Glutamatergic neuron (in vitro differentiated cells): Measurements from ENCODE around the gene C3orf22. TPM values are rescaled to one million over a fixed set of nuclear protein-coding genes. Genes with fewer than 3 reads are reported as not detected.

Source experiments
- DNase-seq: peaks from one replicate; pipeline ENCODE4 v3.0.0; 2022
- H3K27ac Mint-ChIP-seq: one replicate; pipeline ENCODE4 v1.8.0; 2020; ENCODE audit warnings: mild to moderate bottlenecking, mixed read lengths, inconsistent platforms; ENCODE audit not compliant: unreplicated experiment
- H3K27me3 Mint-ChIP-seq: one replicate; pipeline ENCODE4 v1.8.0; 2020; ENCODE audit warnings: mild to moderate bottlenecking, moderate library complexity, mixed read lengths, inconsistent platforms; ENCODE audit not compliant: unreplicated experiment
- H3K36me3 Mint-ChIP-seq: one replicate; pipeline ENCODE4 v1.8.0; 2020; ENCODE audit warnings: mild to moderate bottlenecking, mixed read lengths, inconsistent platforms; ENCODE audit not compliant: unreplicated experiment
- H3K4me1 Mint-ChIP-seq: one replicate; pipeline ENCODE4 v1.8.0; 2020; ENCODE audit warnings: mild to moderate bottlenecking, low read depth, mixed read lengths, inconsistent platforms; ENCODE audit not compliant: unreplicated experiment
- H3K4me3 Mint-ChIP-seq: one replicate; pipeline ENCODE4 v1.8.0; 2020; ENCODE audit warnings: mild to moderate bottlenecking, mixed read lengths, inconsistent platforms; ENCODE audit not compliant: unreplicated experiment
- H3K9me3 Mint-ChIP-seq: one replicate; pipeline ENCODE4 v1.8.0; 2020; ENCODE audit warnings: mild to moderate bottlenecking, moderate library complexity, mixed read lengths, inconsistent platforms; ENCODE audit not compliant: unreplicated experiment
- total RNA-seq: library from RNA; stranded (reverse); fragmentation: NEBNext Ultra II Directional; extraction: Animal tissue kit (Norgen Biotek cat#: 25700); gene quantifications from one replicate; pipeline ENCODE4 v1.2.1, GENCODE V29; 2021; ENCODE audit not compliant: unreplicated experiment
- TF ChIP-seq, protein P1 (sequence below): fragments of 200-600 bp; sonication (generic); IDR thresholded peaks from one replicate; pipeline ENCODE4 v1.5.0; 2021; ENCODE audit not compliant: partially characterized antibody, unreplicated experiment

Gene C3orf22
- total RNA-seq, 1 donor from 2014 or later, result not detected

DNA sequence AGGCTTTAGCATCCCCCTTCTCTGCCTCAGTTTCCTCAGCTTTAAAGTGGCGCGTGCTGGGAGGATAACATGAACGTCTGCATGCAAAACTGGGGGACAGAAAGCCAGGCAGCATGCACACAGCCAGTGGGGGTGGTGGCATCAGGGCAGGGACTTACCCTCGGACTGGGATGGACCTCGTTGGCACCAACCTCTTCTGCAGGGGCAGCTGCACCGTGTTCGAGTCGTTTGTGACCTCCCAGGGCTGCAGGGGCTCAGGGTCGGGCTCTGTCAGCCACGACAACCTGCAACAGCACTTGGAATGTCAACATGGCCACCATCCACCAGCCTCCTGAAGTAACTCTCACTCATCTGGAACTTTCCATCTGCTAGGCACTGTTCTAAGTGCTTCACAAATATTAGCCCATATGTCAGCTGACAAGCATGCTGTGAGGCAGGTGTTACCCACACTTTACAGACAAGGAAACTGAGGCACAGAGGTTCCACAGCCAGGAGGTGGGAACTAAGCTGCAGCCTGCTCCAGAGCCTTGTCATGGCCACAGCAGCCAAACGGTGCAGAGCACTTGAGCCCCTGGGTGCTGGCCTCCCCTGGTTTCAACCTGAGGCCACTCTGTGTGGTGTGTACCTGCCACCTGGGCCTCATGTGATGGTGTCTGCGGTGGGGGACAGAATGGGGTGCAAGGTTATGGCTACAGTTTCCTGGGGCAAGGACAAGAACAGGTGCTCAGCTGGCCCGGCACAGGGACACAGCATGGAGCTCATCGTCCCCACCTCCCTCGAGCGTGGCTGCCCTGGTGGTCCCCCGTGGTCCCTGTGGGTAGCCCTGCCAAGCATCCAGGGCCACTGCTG lies 6.7 kb downstream of the C3orf22 start:
- peaks cover 4% of the 10 kb centered on the region for H3K9me3 Mint-ChIP-seq
- H3K4me1 Mint-ChIP-seq, result peaks cover 1% of the 10 kb centered on the region
- peak; percentile 13 for DNase-seq
- no peak overlapping the region for H3K27ac Mint-ChIP-seq
- peaks cover 4% of the 10 kb centered on the region for H3K27me3 Mint-ChIP-seq
- no peaks in the 10 kb centered on the region for H3K36me3 Mint-ChIP-seq
- no peak overlapping the region for H3K4me3 Mint-ChIP-seq
- TF ChIP-seq, protein P1, sequence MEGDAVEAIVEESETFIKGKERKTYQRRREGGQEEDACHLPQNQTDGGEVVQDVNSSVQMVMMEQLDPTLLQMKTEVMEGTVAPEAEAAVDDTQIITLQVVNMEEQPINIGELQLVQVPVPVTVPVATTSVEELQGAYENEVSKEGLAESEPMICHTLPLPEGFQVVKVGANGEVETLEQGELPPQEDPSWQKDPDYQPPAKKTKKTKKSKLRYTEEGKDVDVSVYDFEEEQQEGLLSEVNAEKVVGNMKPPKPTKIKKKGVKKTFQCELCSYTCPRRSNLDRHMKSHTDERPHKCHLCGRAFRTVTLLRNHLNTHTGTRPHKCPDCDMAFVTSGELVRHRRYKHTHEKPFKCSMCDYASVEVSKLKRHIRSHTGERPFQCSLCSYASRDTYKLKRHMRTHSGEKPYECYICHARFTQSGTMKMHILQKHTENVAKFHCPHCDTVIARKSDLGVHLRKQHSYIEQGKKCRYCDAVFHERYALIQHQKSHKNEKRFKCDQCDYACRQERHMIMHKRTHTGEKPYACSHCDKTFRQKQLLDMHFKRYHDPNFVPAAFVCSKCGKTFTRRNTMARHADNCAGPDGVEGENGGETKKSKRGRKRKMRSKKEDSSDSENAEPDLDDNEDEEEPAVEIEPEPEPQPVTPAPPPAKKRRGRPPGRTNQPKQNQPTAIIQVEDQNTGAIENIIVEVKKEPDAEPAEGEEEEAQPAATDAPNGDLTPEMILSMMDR, result no peak

DNA sequence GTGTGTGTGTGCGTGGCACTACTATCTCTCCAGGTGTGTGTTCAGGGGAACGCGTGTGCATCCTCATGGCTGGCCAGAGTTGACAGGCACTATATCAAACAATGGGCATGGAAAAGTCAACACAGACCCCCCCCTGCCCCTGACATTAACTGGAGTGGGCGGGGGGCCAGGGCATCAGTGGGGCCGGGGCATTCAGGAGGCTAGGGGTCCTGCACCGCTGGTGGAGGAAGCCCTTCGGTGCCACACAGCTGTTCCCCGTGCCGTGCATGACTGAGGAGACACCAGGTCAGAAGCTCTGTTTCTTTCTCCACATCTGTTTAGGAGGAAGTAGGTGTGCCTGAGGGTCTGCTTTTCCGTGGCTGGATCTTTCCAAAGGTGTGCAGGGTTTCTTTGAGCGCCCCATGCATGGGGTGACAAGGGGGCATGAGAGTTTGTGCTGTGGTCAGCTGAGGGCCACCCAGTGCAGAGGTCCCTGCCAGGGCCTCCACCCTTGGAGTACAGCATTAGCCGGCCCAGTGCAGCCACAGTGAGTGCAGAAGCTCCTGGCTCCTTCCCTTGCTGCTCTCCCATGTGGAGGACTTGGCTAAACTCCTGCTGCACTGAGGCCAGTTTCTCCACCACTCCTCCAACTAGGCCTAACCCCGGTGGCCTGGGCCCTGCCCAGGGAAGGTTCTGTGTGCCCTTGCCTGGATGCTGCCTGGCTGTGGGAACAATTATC lies 7.5 kb downstream of the C3orf22 start:
- TF ChIP-seq, protein P1, result no peak
- Mint-ChIP-seq H3K4me3 (no peak overlapping the region), H3K36me3 (no peaks in the 10 kb centered on the region), H3K27me3 (peaks cover 4% of the 10 kb centered on the region), H3K27ac (no peak overlapping the region), H3K9me3 (peaks cover 6% of the 10 kb centered on the region), H3K4me1 (peaks cover 1% of the 10 kb centered on the region)
- DNase-seq, result peak; percentile 10

DNA sequence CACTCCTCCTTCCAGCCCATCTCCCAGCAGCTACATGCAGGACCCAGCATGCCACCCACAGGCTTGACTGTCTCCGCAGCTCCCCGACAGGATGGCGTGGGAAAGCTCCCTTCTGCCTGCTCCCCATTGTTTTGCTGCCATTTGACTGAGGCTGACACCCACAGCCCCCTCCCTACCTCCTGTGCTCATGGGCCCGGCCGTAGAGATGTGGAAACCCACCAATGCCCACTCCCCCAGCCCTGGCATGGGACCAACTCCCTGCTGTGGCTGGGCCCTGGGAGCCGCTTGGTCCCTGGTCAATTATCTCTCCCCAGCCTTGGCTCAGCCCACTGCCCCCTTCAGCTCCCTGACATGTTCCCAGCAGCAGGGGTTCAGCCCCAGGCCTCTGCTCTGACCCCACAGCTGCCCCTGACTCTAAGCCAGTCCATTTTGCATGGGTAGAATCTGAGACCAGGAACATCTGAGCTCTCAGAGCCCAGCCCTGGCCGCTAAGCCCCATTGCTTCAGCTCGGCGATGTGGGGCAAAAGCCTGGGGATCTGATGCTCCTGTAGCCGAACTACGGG lies 8.2 kb downstream of the C3orf22 start:
- H3K27ac Mint-ChIP-seq, result no peak overlapping the region
- DNase-seq, result peak; percentile 7
- peaks cover 1% of the 10 kb centered on the region for H3K4me1 Mint-ChIP-seq
- TF ChIP-seq, protein P1, result no peak
- peaks cover 4% of the 10 kb centered on the region for H3K27me3 Mint-ChIP-seq
- no peak overlapping the region for H3K4me3 Mint-ChIP-seq
- H3K36me3 Mint-ChIP-seq, result no peaks in the 10 kb centered on the region
- peaks cover 6% of the 10 kb centered on the region for H3K9me3 Mint-ChIP-seq

DNA sequence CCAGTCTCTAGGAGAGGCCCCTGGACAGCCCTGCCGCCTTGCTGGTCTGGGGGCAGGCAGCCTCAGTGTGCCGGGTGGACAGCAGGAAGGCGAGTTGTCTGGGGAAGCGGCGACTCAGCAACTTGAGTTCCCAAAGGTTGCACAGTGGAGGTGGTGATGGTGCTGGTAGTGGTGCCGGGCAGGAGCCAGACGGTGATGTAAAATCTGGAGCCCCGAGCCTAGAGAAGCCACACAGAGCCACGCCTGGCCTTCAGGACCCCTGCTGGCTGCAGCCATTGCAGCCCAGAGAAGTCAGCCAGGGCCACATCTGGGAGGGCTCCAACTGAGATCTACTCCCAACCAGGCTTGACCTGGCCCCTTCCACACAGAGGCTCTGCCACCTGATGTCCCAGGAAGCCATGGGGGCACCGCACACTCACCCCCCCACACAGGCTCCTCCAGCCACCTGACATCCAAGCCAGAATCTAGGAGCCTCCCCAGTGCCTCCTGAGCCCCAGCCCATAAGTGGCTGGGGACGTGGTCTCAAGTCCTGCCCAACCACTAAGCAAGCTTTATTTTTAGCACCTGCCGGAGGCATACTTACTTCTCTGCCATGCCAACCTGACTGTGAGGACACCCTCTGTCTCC lies 8.8 kb downstream of the C3orf22 start:
- H3K27ac Mint-ChIP-seq, result no peak overlapping the region
- DNase-seq, result peak; percentile 10
- no peak overlapping the region for H3K4me3 Mint-ChIP-seq
- H3K27me3 Mint-ChIP-seq, result peaks cover 4% of the 10 kb centered on the region
- H3K36me3 Mint-ChIP-seq, result no peaks in the 10 kb centered on the region
- H3K9me3 Mint-ChIP-seq, result peaks cover 6% of the 10 kb centered on the region
- H3K4me1 Mint-ChIP-seq, result peaks cover 4% of the 10 kb centered on the region
- TF ChIP-seq, protein P1, result no peak
